Heart left ventricle (tissue), 13 donors: Measurements from ENCODE around the gene OSBP2.

Source experiments
- POLR2A ChIP-seq, 2 donors: fragments of 450-650 bp; IDR thresholded peaks; one replicate each; pipeline ENCODE4 v1.6.1; 2017; ENCODE audit warnings: antibody characterized with exemption in 2 of 2, mild to moderate bottlenecking in 2 of 2, moderate library complexity in 2 of 2
- TF ChIP-seq, protein P1 (sequence below), 12 donors: fragments of 200-600 bp; sonication (generic) in 4 of 12; IDR thresholded peaks; one replicate each; pipeline versions ENCODE4 v1.5.0 to v1.8.0; 2018 to 2022; ENCODE audit warnings: antibody characterized with exemption in 12 of 12, mild to moderate bottlenecking in 5 of 12
- donor health status: ischemic (EF 13 %, LVEDD 7.1; RV severe dilation, severe dysfunction).
- donor health status: DM: no; HTN: yes; CAD: no.
- donor health status: DM: no; HTN: no; CAD: no.
- donor health status: ischemic (EF 25% LVEDD 6.9; RV normal size, moderate dysfunction).
- donor health status: ischemic (EF 25% LVEDD 5.7; RV mildly dilated, moderate dysfunction).
- donor health status: ischemic (EF 35%, LVEDD 5.7; RV mildly dilated, moderate dysfunction).
- donor health status: nonischemic (EF 11% LVEDD 7.7; RV severe dilation, severe dysfunction).
- donor health status: DM: yes; HTN: yes; CAD: no.
- donor health status: PGD.
- donor health status: ischemic (EF 29% LVEDD 5.4; RV normal size, mild dysfunction).
- donor health status: nonischemic (EF 23%, LVEDD 6.1; RV moderate dilation, normal function).

DNA sequence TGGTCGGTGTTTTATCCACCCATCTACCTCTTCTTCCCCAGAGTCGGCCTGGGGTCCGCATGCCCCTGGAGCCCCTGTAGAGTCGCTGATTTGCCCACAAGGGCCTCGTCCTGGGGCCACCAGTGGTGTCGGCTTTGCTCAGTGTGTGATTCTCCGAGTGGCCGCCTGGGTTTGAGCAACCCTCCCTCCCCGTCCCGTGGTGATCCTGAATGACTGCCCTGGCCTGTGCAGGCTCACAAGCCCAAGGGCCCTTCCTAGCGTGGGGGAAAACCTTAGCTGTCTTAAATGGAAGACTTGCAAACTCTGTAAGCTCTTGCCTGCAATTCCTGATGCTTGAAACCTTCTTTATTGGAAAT lies 128.3 kb downstream of the OSBP2 start:
- TF ChIP-seq, protein P1, sequence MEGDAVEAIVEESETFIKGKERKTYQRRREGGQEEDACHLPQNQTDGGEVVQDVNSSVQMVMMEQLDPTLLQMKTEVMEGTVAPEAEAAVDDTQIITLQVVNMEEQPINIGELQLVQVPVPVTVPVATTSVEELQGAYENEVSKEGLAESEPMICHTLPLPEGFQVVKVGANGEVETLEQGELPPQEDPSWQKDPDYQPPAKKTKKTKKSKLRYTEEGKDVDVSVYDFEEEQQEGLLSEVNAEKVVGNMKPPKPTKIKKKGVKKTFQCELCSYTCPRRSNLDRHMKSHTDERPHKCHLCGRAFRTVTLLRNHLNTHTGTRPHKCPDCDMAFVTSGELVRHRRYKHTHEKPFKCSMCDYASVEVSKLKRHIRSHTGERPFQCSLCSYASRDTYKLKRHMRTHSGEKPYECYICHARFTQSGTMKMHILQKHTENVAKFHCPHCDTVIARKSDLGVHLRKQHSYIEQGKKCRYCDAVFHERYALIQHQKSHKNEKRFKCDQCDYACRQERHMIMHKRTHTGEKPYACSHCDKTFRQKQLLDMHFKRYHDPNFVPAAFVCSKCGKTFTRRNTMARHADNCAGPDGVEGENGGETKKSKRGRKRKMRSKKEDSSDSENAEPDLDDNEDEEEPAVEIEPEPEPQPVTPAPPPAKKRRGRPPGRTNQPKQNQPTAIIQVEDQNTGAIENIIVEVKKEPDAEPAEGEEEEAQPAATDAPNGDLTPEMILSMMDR (IDR thresholded peaks at IDR 0.05): no peak
- no peak for TF ChIP-seq POLR2A (IDR thresholded peaks at IDR 0.05)
